Measurements from ENCODE around the gene BAG1.

GRCh38 chr9:33297432-33297831 is 32.9 kb upstream of the BAG1 start:
- TF ChIP-seq EZH2phosphoT487 (IDR thresholded peaks at IDR 0.05; ENCODE audit: unreplicated experiment) (no peak), POLR2AphosphoS5 (IDR thresholded peaks at IDR 0.05; ENCODE audit: low read depth) (no peak), JUNB (IDR thresholded peaks at IDR 0.05; ENCODE audit: unreplicated experiment) (no peak), EZH2 (IDR thresholded peaks at IDR 0.05; ENCODE audit: low read depth, unreplicated experiment) (no peak)
